Loucy (cell line): ENCODE results near the gene PPP1R15B.

Experiments used
- H2AFZ ChIP-seq: fragments of 200-600 bp; sonication (generic); 2 replicates; pipeline ENCODE4 v1.6.0; 2016; ENCODE audit warnings: antibody characterized with exemption, mild to moderate bottlenecking, low read length, moderate library complexity
- H3F3A ChIP-seq: fragments of 200-600 bp; 2 replicates; pipeline ENCODE4 v1.6.0; 2016; ENCODE audit warnings: antibody characterized with exemption, low read depth, mild to moderate bottlenecking
- H3K27me3 ChIP-seq: fragments of 200-600 bp; sonication (generic); 2 replicates; pipeline ENCODE4 v1.6.1; 2014; ENCODE audit warnings: low read length, mild to moderate bottlenecking; ENCODE audit not compliant: insufficient read depth, poor library complexity, severe bottlenecking
- H3K36me3 ChIP-seq: fragments of 200-600 bp; sonication (generic); 2 replicates; pipeline ENCODE4 v1.6.1; 2016; ENCODE audit warnings: low read length; ENCODE audit not compliant: insufficient read depth
- H3K4me1 ChIP-seq: fragments of 200-600 bp; sonication (generic); 2 replicates; pipeline ENCODE4 v1.5.1; 2014; ENCODE audit warnings: low read length, mild to moderate bottlenecking; ENCODE audit not compliant: insufficient read depth, poor library complexity, severe bottlenecking
- H3K4me2 ChIP-seq: fragments of 200-600 bp; sonication (generic); 2 replicates; pipeline ENCODE4 v1.6.0; 2014; ENCODE audit warnings: antibody characterized with exemption, low read length, low read depth, mild to moderate bottlenecking; ENCODE audit not compliant: poor library complexity, severe bottlenecking
- H3K4me3 ChIP-seq: fragments of 200-600 bp; sonication (generic); 2 replicates; pipeline ENCODE4 v1.5.1; 2014; ENCODE audit warnings: low read length, mild to moderate bottlenecking, mixed read lengths; ENCODE audit not compliant: poor library complexity, severe bottlenecking
- H3K79me2 ChIP-seq: fragments of 200-600 bp; sonication (generic); 2 replicates; pipeline ENCODE4 v1.6.1; 2014; ENCODE audit warnings: low read length; ENCODE audit not compliant: insufficient read depth
- H3K9ac ChIP-seq: fragments of 200-600 bp; sonication (generic); 2 replicates; pipeline ENCODE4 v1.6.0; 2014; ENCODE audit warnings: mild to moderate bottlenecking, low read depth, low read length, moderate library complexity; ENCODE audit not compliant: poor library complexity, severe bottlenecking
- H3K9me2 ChIP-seq: fragments of 200-600 bp; sonication (generic); replicated peaks from 2 replicates; pipeline ENCODE4 v1.6.1; 2016; ENCODE audit warnings: low read depth, low read length, mixed read lengths
- H3K9me3 ChIP-seq: fragments of 200-600 bp; sonication (generic); 2 replicates; pipeline ENCODE4 v1.6.1; 2014; ENCODE audit warnings: mild to moderate bottlenecking, antibody characterized with exemption, low read length, low read depth; ENCODE audit not compliant: insufficient read depth
- H4K20me1 ChIP-seq: fragments of 200-600 bp; sonication (generic); 2 replicates; pipeline ENCODE4 v1.6.0; 2014; ENCODE audit warnings: antibody characterized with exemption, low read length, mild to moderate bottlenecking; ENCODE audit not compliant: insufficient read depth, poor library complexity, severe bottlenecking
- CTCF ChIP-seq: fragments of 200-600 bp; sonication (generic); conservative IDR thresholded peaks from 2 replicates; pipeline ENCODE4 v1.5.1; 2014; ENCODE audit warnings: mild to moderate bottlenecking, antibody characterized with exemption, low read length
- EZH2phosphoT487 ChIP-seq: fragments of 200-600 bp; IDR thresholded peaks from 2 replicates; pipeline ENCODE4 v1.6.1; 2018; ENCODE audit warnings: antibody characterized with exemption, mild to moderate bottlenecking, moderate library complexity, borderline replicate concordance

PPP1R15B gene

GRCh38 chr1:204401730-204402129 is 9.9 kb downstream of the PPP1R15B start:
- H3F3A ChIP-seq = no peaks in the 10 kb centered on the region
- no peaks in the 10 kb centered on the region for H3K27me3 ChIP-seq
- no peak overlapping the region for H3K4me3 ChIP-seq
- peaks cover 59% of the 10 kb centered on the region for H3K79me2 ChIP-seq
- TF ChIP-seq EZH2phosphoT487 = no peak
- no peak for TF ChIP-seq CTCF
- H2AFZ ChIP-seq = no peak overlapping the region
- H3K9ac ChIP-seq = no peak overlapping the region
- peaks cover 23% of the 10 kb centered on the region for H3K4me1 ChIP-seq
- H3K4me2 ChIP-seq = no peak overlapping the region
- no peaks in the 10 kb centered on the region for H3K9me3 ChIP-seq
- H3K9me2 ChIP-seq = no peaks in the 10 kb centered on the region
- peaks cover 42% of the 10 kb centered on the region for H4K20me1 ChIP-seq
- H3K36me3 ChIP-seq = peaks cover 69% of the 10 kb centered on the region

- TF ChIP-seq EZH2phosphoT487 = no peak
- no peak for TF ChIP-seq CTCF
- H3K36me3 ChIP-seq = peaks cover 68% of the 10 kb centered on the region
- peaks cover 52% of the 10 kb centered on the region for H3K79me2 ChIP-seq
- peaks cover 23% of the 10 kb centered on the region for H3K4me1 ChIP-seq
- no peak overlapping the region for H3K9ac ChIP-seq
- no peaks in the 10 kb centered on the region for H3F3A ChIP-seq
- no peaks in the 10 kb centered on the region for H3K27me3 ChIP-seq
- H3K4me2 ChIP-seq = no peak overlapping the region
- H4K20me1 ChIP-seq = peaks cover 35% of the 10 kb centered on the region
- H3K9me3 ChIP-seq = no peaks in the 10 kb centered on the region
- no peaks in the 10 kb centered on the region for H3K9me2 ChIP-seq
- H2AFZ ChIP-seq = no peak overlapping the region
- H3K4me3 ChIP-seq = no peak overlapping the region
Measured at GRCh38 chr1:204400882-204401510, 10.6 kb downstream of the PPP1R15B start.

GRCh38 chr1:204398197-204399125 is 13.2 kb downstream of the PPP1R15B start:
- H2AFZ ChIP-seq = no peak overlapping the region
- peaks cover 26% of the 10 kb centered on the region for H3K79me2 ChIP-seq
- no peak overlapping the region for H3K4me3 ChIP-seq
- H4K20me1 ChIP-seq = peaks cover 10% of the 10 kb centered on the region
- no peaks in the 10 kb centered on the region for H3F3A ChIP-seq
- H3K4me1 ChIP-seq = peaks cover 1% of the 10 kb centered on the region
- H3K27me3 ChIP-seq = no peaks in the 10 kb centered on the region
- TF ChIP-seq CTCF (peak; percentile 90), EZH2phosphoT487 (no peak)
- H3K36me3 ChIP-seq = peaks cover 42% of the 10 kb centered on the region; the same call in 1 of the 2 replicates
- no peak overlapping the region for H3K9ac ChIP-seq
- H3K4me2 ChIP-seq = no peak overlapping the region
- no peaks in the 10 kb centered on the region for H3K9me2 ChIP-seq
- H3K9me3 ChIP-seq = no peaks in the 10 kb centered on the region
